Smooth muscle cell of the brain vasculature (primary cell): ENCODE data around the gene PCP4L1.

Experiments used
- DNase-seq: peaks from one replicate; pipeline ENCODE4 v3.0.0-alpha.2; 2012; ENCODE audit warnings: low read depth, low spot score

PCP4L1 gene

DNA sequence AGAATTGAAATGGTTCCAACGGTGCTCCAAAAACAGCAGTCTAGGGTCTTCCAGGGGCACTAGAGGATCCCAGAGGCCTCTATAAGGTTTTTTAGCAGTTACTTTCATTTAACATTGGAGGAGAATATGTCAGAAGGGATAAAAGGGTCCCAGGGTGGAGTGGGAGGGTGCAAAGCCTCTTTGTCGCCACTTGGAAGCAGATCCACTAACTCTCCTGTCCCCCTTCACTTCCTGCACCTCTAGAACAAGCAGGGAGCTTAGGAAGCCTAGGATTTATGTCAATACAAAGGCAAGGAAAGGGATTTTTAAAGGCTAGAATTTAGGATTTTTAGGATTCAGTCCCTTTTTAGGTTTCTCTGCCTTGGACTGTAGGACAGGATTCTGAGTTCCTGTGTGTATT lies 8.3 kb downstream of the PCP4L1 start:
- no peak for DNase-seq

DNA sequence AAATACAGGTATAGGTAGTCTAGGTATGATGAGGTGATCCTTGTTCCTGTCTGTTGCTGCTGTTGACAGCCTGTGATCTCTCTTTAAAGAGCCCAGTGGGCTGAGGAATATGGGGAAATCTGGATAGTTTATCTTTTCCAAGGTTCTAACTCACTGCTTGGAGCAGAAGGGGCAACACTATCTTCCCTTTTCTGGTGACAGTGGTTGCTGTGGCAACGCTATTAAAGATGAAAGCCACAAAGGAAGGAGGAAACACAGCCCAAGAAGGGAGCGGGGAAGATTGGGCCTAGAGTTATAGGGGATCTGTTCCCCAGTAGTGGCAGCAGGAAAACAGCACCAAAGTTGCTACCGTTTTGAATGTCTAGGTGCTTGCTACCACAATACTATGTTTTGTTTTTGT lies 8.8 kb downstream of the PCP4L1 start:
- DNase-seq, result no peak

GRCh38 chr1:161273402-161273801 lies 14.9 kb downstream of the PCP4L1 start:
- no peak for DNase-seq

GRCh38 chr1:161274874-161275273 lies 16.3 kb downstream of the PCP4L1 start:
- DNase-seq, result no peak

- DNase-seq, result no peak
These were observed 24.4 kb downstream of the PCP4L1 start for GRCh38 chr1:161282991-161283390.

GRCh38 chr1:161285113-161285512 lies 26.6 kb downstream of the PCP4L1 start:
- no peak for DNase-seq

DNA sequence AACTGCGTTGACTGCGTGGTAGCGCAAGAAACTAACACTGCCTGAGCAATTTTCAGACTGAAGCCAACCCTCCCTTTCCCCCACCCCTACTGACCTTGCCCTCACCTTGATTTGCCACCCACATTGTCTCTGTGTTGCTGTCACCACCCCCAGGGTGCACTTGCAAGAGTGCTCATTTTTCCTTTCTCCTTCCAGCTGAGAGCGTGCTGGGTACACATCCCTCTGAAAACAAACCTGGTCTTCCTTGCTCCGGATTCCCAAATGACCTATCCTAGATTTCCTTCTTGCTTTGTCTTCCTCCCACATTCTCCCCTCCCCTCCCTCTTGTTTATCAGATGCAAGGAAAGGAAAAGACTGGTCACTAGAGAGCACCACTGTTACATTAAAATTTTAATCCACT lies 27.0 kb downstream of the PCP4L1 start:
- no peak for DNase-seq

DNA sequence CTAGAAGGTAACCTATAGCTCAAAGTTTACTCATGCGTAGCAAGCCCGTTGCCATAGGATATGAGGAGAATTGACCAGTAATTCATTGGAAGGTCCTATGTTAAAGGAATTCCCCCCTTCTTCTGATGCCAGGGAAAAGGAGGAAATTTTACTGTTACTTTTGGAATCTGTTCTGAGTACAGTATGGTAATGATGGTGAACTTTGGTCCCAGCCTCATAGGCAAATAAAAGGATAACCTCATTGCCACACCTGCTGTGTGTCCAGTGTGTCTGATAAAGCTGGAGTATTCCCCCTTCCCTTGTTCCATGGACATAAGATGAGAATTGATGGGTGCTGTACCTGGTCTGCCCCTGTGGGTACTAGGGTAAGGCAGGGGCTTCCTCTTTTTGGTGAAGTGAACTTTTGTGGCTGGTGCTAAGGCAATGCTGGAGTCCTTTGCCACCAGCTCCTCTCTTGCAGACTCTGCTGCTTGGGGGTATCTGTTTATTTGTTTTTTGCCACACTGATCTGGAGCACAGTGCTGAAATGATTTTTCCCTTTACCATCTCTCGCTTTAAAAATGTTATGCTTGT lies 29.0 kb downstream of the PCP4L1 start:
- no peak for DNase-seq

DNA sequence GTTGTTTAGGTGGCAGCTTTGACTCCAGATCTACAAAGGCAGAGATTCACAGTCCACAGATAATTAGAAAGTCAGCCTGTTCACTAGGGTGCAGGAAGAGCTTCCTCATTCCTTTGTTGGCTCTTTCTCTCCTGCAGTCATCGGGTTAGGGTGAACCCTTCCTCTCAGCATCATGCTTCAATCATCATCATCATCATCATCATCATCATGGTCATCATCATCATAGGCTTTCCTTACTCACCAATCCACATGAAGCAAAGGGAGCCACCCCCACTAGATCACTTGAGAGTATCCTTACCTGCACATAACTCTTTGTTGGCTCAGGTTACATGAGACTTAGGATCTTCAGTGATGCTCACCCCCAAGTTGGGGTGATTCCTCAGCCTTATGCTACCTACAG lies 32.2 kb downstream of the PCP4L1 start:
- DNase-seq, result no peak

- no peak for DNase-seq
These were observed 38.9 kb downstream of the PCP4L1 start for GRCh38 chr1:161297415-161297814.

GRCh38 chr1:161298116-161298515 lies 39.6 kb downstream of the PCP4L1 start:
- DNase-seq, result no peak

DNA sequence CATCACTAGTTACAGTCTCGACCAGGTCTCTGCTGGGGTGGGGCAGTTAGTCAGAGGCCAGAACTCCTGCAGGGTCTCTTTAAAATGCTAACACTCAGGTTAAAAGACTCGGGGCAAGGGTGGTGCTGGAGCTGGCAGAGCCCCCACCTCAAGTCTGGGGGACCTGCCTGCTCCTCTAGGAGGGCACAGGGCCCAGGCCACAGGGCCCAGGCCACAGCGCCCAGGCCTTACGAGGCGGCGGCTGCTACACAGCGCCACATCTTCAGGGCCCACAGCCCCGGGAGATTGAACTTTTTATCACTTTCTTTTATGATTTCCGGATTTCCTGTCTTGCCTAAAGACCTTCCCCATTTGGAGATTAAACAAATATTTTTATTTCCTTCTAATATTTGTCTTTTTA lies 40.8 kb downstream of the PCP4L1 start:
- DNase-seq, result no peak

- no peak for DNase-seq
These were observed 41.9 kb downstream of the PCP4L1 start for GRCh38 chr1:161300478-161300877.

DNA sequence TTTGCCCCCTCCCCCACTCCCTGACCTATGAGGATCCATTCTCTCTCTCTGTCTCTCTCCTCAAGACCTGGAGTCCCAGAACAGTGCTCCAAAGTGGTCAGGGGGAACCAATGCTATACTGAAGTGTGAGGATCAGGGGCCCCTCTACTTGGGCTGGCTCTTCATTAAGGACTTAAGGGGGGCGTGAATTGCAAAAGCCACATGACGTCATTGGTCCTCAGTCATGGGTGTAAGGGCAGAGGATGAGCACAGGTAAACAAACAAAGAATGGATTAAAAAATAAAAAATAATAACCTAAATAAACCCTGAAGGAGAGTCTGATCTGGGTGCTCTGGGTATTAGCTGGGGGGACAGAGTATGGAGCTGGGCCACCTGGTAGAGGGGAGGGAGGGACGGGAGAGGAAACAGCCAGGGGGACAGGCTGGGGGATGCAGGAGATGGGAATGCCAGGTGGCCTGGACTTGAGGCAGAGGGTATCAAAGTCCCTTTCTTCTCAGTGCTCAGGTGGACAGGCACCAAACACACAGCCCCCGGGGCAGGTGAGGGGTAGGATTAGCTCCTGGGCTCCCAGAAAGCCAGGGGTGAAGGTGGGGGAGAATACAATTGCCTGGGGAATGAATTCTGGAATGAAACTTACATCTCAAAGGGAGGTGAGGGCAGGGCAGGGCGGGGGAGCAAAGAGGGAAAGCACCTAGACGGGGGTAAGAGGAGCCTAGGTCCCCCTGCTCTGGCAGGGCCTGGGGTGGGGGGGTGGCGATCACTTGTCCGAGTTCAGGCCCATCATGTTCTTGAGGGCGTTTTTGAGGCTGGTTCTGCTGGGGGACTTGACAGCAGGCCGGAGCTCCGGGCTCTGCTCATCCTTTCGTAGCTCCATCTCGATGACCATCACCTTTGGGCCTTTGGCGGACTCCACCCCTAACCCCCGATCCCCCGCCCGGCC lies 46.7 kb downstream of the PCP4L1 start:
- DNase-seq, result no peak

DNA sequence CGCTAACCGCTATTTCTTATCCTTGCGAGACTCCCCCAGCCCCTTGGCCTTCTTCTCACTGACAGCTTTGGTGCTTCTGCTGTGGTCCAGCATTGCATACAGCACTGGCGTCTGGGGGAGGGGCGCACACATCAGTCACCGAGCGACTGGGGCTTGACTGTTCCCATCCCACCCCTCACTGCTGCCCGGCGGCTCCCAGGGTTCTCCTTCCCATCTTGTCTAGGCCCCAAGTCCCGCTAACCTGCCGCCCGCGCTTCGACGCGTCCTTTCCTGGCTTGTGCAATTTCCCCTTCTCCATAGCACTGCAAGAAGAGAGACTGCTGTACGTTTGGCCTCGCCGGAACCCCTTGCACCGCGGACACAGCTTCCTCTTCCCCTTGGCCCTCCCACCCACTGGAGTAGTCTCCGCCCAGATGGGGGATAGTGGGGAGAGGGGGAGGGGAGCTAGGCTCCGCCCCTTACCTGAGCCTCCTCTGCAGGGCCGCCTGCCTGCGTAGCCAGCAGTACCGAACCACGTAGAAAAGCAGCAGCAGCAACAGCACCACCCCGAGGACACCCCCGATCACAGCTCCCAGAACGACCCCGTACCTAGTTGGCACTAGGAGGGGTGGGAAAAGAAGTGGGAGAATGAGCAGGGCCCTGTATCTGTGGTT lies 47.4 kb downstream of the PCP4L1 start:
- DNase-seq, result no peak

GRCh38 chr1:161307230-161307768 lies 48.8 kb downstream of the PCP4L1 start:
- DNase-seq, result peak; percentile 64

GRCh38 chr1:161307892-161308638 lies 49.5 kb downstream of the PCP4L1 start:
- no peak for DNase-seq

- DNase-seq, result no peak
These were observed 51.3 kb downstream of the PCP4L1 start, which contains the start of gene MPZ for GRCh38 chr1:161309868-161310267. MPZ (minus strand) TSS chr1:161309968; CDS start chr1:161309905, 63 bp downstream.

- no peak for DNase-seq
These were observed 53.1 kb downstream of the PCP4L1 start for GRCh38 chr1:161311595-161312181.

- no peak for DNase-seq
These were observed 55.1 kb downstream of the PCP4L1 start for GRCh38 chr1:161313554-161314200.
